ENCODE measurements around the gene MRGPRE.
A peak's percentile ranks its signal among the peaks of the same experiment; 100 is the strongest.

Gene MRGPRE

DNA sequence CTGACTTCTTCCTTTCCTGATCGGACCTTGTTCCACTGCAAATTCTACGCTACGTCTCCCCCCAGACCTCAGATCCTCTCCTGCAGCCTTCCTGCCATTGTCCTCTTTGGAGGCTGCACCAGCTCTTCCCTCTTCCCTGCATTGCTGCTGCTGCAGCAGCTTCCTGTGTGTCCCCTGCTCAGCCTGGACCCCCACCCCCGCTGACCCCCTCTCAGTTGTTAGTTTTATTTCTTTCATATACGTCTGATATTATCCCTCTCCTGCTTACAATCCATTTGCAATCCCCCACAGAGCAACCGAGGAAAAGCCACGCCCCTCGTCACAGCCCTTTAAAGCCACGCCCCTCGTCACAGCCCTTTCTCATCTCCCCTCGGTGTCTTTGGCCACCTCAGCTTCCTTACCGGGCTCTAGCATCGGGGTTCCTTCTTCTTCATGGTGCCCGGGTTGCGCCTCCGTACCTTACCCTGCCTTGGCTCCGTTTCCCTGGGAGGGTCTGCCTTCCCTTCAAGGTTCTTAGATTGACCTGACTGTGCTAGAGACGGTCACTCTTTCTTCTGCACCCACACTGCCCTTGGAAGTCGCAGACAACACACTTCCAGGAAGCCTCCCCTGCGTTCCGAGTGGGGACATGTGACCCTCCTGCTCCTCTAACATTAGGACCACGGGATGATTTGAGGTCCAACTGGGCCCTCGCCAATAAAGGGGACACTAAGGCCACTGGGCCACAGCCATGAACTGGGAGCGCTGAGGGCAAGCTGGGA lies 18.4 kb downstream of the MRGPRE start:
- H3K4me3 ChIP-seq: no peak overlapping the region
- peaks cover 13% of the 10 kb centered on the region for H3K27me3 ChIP-seq (ENCODE audit: low read depth)
- H3K4me1 ChIP-seq: no peaks in the 10 kb centered on the region
- H3K36me3 ChIP-seq (replicated peaks): no peaks in the 10 kb centered on the region
- H3K9me3 ChIP-seq: no peaks in the 10 kb centered on the region
- no peak for DNase-seq (ENCODE audit: low spot score in 2 of 2)
- in situ Hi-C loops (cut with MboI; ENCODE audit: low sequenced_read_pairs): no loop called here

DNA sequence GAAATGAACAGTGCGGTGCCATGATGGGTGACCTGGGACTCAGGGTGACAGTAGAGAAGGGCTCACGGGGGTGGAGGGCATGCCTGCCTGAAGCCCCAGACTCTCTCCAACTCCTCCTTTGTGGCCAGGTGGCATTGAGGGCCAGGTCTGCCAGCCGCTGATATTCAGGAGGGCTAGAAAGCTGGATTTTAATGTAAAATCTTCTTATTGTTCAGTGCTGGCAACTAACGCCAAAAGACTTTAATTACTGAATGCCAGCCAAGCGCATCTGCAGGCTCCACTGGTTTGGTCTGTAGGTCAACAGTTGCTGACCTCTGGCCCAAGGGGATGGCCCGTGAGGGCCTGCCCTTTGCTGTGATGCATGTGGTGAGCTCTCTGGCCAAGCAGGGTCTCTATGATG lies 23.9 kb downstream of the MRGPRE start:
- in situ Hi-C loops (cut with MboI; ENCODE audit: low sequenced_read_pairs): no loop called here
- Histone ChIP-seq H3K4me3 (no peak overlapping the region), H3K27me3 (ENCODE audit: low read depth) (peaks cover 19% of the 10 kb centered on the region)

DNA sequence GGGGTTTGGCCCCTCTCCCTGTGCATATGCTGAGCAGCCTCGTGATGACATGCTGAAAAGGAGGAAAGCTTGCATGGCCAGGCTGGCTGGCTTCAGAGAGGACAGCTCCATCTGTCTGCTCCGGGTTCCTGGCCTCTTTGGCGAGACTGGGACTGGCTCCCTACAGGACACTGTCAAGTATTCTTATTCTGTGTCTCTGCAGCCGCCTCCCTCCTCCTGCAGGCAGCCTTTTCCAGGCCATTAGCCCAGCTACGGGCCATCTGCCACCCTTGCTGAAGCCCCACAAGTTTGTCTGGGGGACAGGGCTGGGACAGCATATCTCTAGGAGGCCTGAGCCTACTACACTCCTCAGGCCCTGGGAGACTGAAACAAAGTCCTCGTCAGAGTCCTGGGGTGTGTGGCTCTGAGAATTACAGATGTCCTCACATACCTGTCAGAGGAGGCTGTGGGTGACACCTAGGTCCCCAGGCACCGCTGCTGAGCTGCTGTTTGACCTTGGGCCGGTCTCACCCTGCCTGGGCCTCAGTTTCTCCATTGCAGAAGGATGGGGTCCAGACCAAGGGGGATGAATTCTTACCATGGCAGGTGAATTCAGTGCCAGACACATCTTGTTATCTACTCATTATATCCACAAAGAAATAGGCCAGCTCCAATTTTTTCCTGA lies 24.6 kb downstream of the MRGPRE start:
- in situ Hi-C loops (cut with MboI; ENCODE audit: low sequenced_read_pairs): no loop called here

More for the DNA sequence above, 23.9 kb downstream of the MRGPRE start:
- Histone ChIP-seq H3K4me1 (no peaks in the 10 kb centered on the region), H3K9me3 (no peaks in the 10 kb centered on the region), H3K36me3 (replicated peaks) (no peaks in the 10 kb centered on the region)
- DNase-seq (ENCODE audit: low spot score in 2 of 2): no peak

DNA sequence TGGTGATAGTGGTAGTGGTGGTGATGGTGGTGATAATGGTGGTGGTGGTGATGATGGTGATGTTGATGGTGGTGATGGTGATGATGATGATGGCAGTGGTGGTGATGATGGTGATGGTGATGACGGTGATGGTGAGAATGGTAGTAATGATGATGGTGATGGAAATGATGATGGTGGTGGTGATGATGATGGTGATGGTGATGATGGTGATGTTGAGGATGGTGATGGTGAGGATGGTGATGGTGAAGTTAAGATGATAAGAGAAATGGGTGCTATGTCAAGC lies 25.4 kb downstream of the MRGPRE start:
- Histone ChIP-seq H3K4me3 (no peak overlapping the region), H3K4me1 (no peaks in the 10 kb centered on the region), H3K9me3 (no peaks in the 10 kb centered on the region), H3K36me3 (replicated peaks) (no peaks in the 10 kb centered on the region), H3K27me3 (ENCODE audit: low read depth) (peaks cover 33% of the 10 kb centered on the region)
- DNase-seq (ENCODE audit: low spot score in 2 of 2): no peak
- in situ Hi-C loops (cut with MboI; ENCODE audit: low sequenced_read_pairs): no loop called here

More for the DNA sequence above, 24.6 kb downstream of the MRGPRE start:
- H3K4me3 ChIP-seq: no peak overlapping the region
- no peak for DNase-seq (ENCODE audit: low spot score in 2 of 2)
- H3K9me3 ChIP-seq: no peaks in the 10 kb centered on the region
- H3K36me3 ChIP-seq (replicated peaks): no peaks in the 10 kb centered on the region
- peaks cover 25% of the 10 kb centered on the region for H3K27me3 ChIP-seq (ENCODE audit: low read depth)
- no peaks in the 10 kb centered on the region for H3K4me1 ChIP-seq

DNA sequence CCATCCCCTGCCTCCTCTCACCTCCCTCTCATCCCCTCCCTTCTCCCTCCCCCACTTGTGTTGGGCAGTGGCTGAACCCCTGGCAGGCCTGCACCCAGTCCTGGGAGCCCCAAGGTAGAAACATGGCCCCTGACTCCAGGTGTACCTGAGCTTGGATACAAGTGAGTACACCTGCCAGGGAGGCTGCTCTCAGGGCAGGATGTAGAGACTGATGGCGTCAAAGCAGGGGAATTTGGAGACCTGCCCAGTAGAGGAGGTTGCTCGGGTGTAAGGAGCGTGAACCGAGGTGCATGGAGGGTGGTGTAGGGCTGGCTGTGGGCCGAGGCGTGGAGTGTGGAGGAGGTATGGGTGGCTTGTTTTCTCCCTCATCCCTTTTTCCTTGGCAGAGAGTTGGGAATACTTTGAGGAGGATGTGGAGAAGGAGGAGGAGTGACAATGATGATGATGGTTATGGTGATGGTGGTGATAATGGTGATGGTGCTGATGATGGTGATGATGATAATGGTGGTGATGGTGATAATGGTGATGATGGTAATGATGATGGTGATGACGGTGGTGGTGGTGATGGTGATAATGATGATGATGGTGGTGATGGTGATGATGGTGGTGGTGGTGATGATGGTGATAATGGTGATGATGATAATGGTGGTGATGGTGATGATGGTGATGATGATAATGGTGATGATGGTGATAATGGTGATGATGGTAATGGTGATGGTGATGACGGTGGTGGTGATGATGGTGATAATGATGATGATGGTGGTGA lies 25.9 kb downstream of the MRGPRE start:
- Histone ChIP-seq H3K36me3 (replicated peaks) (no peaks in the 10 kb centered on the region), H3K4me1 (no peaks in the 10 kb centered on the region), H3K4me3 (no peak overlapping the region), H3K9me3 (no peaks in the 10 kb centered on the region), H3K27me3 (ENCODE audit: low read depth) (peaks cover 38% of the 10 kb centered on the region)
- DNase-seq (ENCODE audit: low spot score in 2 of 2): no peak
- in situ Hi-C loops (cut with MboI; ENCODE audit: low sequenced_read_pairs): no loop called here

DNA sequence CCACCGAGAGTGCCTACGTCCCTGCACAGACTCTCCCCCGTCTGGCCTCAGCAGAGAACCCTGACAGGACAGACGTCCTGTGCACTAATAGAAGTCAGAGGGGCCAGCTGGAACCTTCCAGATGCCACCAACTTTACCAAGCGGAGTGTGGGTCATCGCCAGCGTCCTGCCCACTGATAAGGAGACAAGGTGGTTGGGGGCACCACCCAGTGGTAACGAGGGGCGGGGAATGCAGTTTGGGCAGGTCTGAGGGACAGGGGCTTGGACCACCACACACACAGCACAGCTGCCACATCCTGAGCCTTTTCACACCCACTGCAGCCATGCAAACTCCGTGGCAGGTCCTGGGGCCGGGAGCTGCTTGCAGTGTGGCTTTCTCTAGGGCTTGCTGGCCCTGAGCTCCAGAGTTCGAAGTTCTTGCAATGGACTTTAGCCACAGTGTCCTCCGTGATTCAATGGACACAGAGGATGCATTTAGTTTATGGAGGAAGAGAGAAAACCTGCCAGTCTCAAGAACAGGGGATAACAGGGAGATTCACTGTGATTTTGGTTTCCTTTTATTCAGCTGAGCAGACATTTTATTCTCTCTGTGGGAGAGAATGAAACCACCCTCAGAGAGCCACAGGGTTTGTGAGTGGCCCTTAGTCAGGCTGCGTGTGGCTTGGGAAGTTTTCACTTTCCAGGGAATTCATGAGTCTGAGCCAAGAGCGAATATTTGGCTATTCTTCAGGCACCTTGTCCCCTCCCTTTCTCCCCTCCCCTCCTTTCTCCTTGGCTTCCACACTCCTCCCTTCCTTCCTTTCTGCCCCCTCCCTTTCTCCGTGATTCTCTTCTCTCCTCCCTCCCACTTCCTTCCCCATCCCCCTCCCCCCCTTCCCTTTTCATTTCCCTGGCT lies 26.7 kb downstream of the MRGPRE start:
- Histone ChIP-seq H3K9me3 (no peaks in the 10 kb centered on the region), H3K4me1 (no peaks in the 10 kb centered on the region), H3K27me3 (ENCODE audit: low read depth) (peaks cover 43% of the 10 kb centered on the region), H3K4me3 (no peak overlapping the region), H3K36me3 (replicated peaks) (no peaks in the 10 kb centered on the region)
- in situ Hi-C loops (cut with MboI; ENCODE audit: low sequenced_read_pairs): no loop called here
- no peak for DNase-seq (ENCODE audit: low spot score in 2 of 2)

DNA sequence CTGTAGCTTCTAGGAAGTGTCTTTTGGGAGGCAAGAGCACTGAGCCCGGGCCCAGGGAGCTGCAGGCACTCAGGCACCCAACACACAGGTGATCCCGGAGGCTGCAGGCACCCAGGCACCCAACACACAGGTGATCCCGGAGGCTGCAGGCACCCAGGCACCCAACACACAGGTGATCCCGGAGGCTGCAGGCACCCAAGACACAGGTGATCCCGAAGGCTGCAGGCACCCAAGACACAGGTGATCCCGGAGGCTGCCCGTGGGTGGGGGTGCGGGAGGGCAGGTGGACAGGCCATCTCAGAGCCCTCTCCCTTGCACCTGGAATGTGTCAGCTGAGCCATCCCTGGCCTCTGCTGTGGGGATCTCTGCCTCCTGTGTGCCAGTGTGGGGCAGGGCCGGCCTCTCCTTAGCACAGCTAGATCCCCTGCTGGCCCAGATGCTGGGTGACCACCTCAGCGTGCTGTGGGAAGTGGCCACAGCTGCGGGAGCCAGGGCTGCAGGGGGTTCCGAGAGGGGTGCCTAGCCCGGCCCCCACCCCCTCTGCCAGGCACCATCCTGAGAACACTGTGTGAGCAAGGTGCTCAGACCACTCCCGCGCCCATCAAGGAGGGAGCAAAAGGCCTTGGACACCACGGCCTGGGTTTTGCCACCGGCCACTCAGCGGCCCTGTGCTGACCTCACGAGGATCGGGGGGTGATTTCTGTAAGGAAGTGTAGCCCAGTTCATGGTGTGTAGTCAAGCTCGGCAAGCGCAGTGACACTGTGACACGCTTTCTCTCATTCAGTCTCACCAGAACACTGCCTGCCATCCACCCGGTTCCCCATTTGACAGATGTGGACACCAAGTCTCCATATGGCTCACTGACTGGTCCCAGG lies 27.8 kb downstream of the MRGPRE start:
- no peak overlapping the region for H3K4me3 ChIP-seq
- no peaks in the 10 kb centered on the region for H3K36me3 ChIP-seq (replicated peaks)
- no peak for DNase-seq (ENCODE audit: low spot score in 2 of 2)
- no peaks in the 10 kb centered on the region for H3K9me3 ChIP-seq
- no peaks in the 10 kb centered on the region for H3K4me1 ChIP-seq
- peaks cover 43% of the 10 kb centered on the region for H3K27me3 ChIP-seq (ENCODE audit: low read depth)
- in situ Hi-C loops (cut with MboI; ENCODE audit: low sequenced_read_pairs): no loop called here

DNA sequence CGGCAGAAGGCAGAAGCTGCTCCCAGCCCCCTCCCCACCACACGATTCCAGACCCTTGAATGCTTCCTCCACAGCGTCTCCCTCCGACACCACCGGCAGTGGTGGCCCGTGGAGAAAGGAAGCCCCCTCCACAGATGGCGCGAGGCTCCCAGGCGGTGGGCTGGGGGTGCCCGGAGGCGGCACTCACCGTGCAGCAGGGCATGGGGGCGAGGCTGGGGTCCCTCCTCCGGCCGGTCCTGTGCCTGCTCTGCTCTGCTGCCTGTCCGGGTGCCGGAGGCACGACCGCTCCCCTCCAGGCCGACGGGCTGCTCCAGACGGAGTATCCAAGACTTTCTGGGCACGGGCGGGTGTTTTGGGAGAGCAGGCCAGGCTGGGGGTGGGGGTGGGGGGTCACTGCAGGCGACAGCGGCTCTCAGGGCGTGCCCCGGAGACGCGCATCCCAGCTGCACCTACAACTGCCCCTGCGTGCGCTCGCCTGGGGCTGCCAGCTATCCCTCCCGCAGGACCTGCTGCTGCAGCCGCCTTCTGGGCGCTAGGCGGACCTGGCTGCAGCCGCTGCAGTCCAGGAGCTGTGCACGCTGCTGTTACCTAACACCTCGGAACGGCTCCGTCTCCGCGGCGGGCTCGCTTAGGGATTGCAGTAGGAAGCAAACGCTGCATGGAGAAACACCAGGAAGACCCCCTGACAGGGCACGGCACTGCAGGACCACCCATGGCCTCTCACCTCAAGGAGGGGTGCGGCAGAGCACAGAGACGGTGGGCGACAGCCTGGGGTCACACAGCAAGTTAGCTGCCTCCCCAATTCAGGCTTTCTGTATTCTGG lies 28.8 kb downstream of the MRGPRE start:
- H3K36me3 ChIP-seq (replicated peaks): no peaks in the 10 kb centered on the region
- in situ Hi-C loops (cut with MboI; ENCODE audit: low sequenced_read_pairs): no loop called here
- H3K4me1 ChIP-seq: no peaks in the 10 kb centered on the region
- DNase-seq (ENCODE audit: low spot score in 2 of 2): no peak
- H3K27me3 ChIP-seq (ENCODE audit: low read depth): peaks cover 43% of the 10 kb centered on the region
- no peaks in the 10 kb centered on the region for H3K9me3 ChIP-seq
- H3K4me3 ChIP-seq: no peak overlapping the region

DNA sequence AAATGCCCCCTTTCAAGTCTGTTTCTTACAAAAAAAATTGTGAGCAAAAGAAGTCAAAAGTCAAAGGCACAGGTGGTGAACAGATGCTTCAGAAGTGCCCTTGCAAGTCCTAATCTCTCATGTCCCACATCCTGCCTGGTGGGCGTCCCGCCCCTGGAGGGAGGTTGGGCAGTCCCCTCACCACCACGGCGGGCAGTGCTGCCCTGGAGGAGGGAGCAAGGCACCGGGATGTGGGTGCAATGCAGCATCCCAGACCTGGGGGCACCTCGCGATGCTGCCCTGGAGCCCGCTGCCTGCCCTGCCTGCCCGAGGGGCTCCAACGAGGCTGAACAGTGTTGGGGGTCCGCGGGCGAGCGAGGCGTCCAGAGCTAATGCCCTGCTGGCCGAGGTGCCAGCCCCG lies 29.5 kb downstream of the MRGPRE start:
- peaks cover 43% of the 10 kb centered on the region for H3K27me3 ChIP-seq (ENCODE audit: low read depth)
- no peaks in the 10 kb centered on the region for H3K4me1 ChIP-seq
- no peaks in the 10 kb centered on the region for H3K9me3 ChIP-seq
- no peak overlapping the region for H3K4me3 ChIP-seq
- no peaks in the 10 kb centered on the region for H3K36me3 ChIP-seq (replicated peaks)
- DNase-seq (ENCODE audit: low spot score in 2 of 2): no peak
- in situ Hi-C loops (cut with MboI; ENCODE audit: low sequenced_read_pairs): no loop called here

DNA sequence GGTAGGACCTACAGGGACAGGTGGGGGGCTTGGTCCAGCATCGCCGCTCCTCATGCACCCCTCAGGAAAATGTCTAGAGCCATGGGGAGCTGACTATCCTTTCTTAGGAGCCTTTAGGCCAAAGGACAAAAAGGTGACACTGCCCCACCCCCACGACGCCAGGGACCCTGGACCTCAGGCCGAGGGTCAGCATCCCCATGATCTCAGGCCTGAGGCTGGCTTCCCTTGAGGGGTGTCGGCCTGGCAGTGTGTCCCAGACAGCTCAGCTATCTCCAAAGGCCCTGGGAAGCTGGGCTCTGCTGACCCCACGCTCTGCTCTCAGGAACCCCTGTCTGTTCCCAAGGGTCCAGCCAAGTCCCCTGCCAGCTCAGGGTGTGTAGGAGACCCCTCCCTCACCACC lies 29.9 kb downstream of the MRGPRE start:
- in situ Hi-C loops (cut with MboI; ENCODE audit: low sequenced_read_pairs): no loop called here
- no peaks in the 10 kb centered on the region for H3K4me1 ChIP-seq
- H3K27me3 ChIP-seq (ENCODE audit: low read depth): peaks cover 43% of the 10 kb centered on the region
- DNase-seq (ENCODE audit: low spot score in 2 of 2): no peak
- H3K36me3 ChIP-seq (replicated peaks): no peaks in the 10 kb centered on the region
- H3K4me3 ChIP-seq: no peak overlapping the region
- H3K9me3 ChIP-seq: no peaks in the 10 kb centered on the region

DNA sequence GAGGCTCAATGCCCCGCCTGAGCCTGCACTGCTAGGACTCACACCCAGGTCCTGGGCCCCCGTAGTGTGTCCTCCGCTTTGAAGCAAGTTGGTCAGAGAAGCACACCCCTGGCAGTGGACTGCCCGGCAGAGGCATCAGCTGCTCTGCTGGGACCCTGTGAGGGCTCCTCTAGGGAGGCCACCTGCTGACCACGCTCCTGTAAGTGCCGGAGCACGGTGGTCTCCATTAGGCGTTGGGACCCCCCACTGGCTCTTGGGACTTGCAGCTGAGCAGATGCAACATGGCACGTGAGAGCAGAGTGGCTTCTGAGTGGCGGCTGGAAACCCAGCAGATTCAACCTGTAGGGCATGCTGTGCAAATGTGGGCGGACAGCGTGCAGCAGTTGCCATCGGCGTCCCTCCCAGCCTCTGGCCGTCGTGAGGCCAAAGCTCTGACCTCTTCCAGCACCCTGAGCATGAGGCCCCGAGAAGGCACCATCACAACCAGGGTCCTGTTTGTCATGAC lies 30.5 kb downstream of the MRGPRE start:
- in situ Hi-C loops (cut with MboI; ENCODE audit: low sequenced_read_pairs): no loop called here
- peaks cover 43% of the 10 kb centered on the region for H3K27me3 ChIP-seq (ENCODE audit: low read depth)
- no peaks in the 10 kb centered on the region for H3K9me3 ChIP-seq
- DNase-seq (ENCODE audit: low spot score in 2 of 2): peak in 1 of 2 experiments; percentile 6
- no peaks in the 10 kb centered on the region for H3K4me1 ChIP-seq
- no peaks in the 10 kb centered on the region for H3K36me3 ChIP-seq (replicated peaks)
- no peak overlapping the region for H3K4me3 ChIP-seq

DNA sequence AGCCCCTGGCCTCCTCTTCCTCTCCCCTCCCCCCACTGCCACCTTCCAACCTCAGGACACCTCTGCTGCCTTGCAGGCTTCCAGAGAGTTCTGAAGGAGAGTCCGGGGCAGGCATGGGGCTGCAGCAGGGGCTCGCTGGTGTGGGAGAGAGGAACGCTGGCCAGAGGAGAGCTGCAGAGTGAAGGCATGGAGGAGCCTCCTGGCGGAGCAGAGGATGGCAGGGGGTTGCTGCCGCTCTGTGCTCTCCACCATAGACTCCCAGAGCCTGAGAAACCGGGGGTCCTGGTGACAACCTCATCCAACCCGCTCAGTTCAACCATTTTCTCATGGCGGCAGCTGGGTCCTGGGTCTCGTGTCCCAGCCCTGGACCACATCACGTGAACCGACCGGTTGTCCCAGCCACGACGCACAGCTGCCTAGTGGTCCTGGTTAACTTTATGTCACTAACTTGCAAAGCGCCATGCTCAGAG lies 31.1 kb downstream of the MRGPRE start:
- Histone ChIP-seq H3K9me3 (no peaks in the 10 kb centered on the region), H3K27me3 (ENCODE audit: low read depth) (peaks cover 43% of the 10 kb centered on the region), H3K4me3 (no peak overlapping the region), H3K36me3 (replicated peaks) (no peaks in the 10 kb centered on the region), H3K4me1 (no peaks in the 10 kb centered on the region)
- in situ Hi-C loops (cut with MboI; ENCODE audit: low sequenced_read_pairs): no loop called here
- no peak for DNase-seq (ENCODE audit: low spot score in 2 of 2)
